Measurements from ENCODE around the gene JPH3.

JPH3 gene

DNA sequence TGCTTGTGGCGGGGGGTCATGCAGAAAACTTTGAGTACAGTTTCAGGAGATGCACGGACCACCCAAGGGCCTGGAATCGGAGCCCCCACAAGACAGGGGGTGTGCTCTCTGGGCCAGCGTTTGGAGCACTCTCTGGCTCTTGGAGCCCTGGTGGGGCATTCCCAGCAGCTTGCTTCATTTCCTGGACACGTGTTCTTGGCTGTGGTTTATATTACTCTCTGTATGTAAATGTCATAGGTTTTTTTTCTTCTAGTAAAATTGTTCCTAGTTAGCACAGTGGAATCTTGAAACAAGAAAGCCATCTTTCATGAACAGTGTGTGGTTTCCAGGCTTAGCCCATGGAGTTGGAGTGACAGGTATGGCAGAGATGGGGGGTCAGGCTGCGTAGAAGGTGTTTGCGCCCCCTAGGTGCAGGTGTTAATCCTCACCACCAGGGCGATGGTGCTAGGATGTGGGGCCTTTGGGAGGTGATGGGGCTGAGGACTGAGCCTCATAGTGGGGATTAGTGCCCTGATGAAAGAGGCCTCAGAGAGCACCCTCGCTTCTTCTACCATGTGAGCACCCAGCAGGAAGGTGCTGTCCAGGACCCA lies 79.8 kb downstream of the JPH3 start:
- no peak for DNase-seq (ENCODE audit: low read depth)

DNA sequence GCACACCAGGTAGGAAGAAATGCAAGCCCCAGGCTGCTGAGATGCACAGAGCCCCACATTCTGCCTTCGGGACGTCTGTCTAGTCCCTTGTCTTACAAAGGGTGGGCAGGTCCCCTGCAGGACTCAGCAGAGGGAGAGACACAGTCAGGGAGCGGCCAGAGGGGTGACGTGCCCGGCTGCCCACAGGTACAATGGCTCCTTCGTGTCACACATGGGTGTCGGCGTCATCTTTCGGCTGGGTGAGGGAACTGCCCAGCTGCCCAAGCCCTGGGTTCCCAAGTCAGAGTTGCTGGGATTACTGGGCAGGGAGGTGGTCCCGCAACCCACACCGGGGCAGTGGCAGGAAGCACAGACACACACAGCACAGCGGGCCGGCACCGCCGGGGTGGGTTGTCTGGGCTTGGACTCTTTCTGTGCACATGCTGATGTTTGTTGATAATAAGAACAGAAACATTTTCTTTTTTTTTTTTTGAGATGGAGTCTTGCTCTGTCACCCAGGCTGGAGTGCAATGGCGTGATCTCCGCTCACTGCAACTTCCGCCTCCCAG lies 80.6 kb downstream of the JPH3 start:
- DNase-seq (ENCODE audit: low read depth), result no peak

DNA sequence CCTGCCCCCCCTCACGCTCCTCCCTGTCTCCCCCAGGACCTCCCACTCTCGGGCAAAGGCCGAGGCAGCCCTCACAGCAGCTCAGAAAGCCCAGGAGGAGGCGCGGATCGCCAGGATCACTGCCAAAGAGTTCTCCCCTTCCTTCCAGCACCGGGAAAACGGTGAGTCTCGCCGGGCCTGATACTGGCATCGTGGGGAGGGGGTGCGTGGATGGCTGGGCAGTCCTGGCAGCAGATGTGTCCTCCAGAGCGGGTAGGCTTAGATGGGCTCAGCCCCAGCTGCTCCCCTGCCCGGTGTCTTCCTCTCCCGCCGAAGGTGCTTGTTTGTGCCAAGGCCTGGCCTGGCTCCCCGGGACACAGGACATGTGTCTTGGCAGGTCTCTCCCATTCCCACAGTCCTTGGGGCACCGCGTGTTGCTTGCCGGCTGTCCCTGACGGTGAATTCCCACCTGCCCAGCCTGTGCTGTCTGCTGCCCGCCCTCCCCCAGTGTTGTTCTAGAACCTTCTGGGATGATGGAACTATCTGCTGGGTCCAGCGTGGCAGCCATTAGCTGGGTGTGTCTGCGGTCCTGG lies 81.9 kb downstream of the JPH3 start:
- no peak for DNase-seq (ENCODE audit: low read depth)

DNA sequence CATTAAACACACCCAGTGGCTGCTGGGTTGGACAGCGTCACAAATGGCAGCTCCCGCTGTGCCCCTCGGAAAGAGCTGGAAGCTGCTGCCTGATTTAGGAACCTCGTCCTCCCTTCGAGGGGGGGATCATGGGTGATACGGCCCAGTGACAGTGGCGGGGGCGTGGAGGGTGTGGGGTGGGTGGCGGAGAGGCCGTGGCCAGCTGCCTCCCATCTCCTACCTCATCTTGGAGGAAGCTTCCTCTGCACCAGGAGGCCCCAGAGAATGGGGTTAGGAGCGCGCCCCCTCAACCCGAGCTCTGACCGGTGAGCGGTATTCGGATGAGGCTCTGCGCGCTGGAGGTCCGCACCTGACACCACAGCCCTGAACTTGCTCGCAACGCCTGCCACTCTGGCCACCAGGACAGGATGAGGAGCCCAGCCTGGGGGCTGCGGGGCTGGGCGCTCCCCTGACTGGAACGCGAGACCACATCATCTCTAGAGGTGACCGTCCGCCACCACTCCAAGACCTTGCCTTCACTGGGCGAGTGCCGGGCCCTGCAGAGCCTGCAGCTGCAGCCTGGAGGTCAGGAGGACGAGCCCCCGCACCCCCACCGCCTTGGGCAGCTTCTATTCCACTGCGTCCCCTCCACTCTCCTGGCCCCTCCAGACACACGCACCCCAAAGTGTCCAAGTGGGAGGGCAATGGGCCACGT lies 82.5 kb downstream of the JPH3 start:
- DNase-seq (ENCODE audit: low read depth), result no peak

DNA sequence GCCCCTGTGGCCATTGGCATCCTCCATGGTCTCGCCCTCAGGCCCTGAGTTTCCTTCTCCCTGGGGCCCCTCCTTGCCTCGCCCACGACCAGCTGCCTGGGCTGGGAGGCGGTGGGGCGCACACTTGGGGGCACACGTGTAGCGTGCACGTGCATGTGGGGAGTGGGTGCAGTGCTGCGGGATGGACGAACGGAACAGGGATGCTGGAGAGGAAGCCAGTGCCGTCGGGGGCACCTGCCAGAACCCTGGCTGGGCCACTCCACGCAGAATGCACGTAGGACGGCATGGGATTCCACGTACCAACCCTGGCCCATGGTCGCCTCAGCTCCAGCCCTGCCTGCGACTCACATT lies 83.1 kb downstream of the JPH3 start:
- DNase-seq (ENCODE audit: low read depth), result no peak

DNA sequence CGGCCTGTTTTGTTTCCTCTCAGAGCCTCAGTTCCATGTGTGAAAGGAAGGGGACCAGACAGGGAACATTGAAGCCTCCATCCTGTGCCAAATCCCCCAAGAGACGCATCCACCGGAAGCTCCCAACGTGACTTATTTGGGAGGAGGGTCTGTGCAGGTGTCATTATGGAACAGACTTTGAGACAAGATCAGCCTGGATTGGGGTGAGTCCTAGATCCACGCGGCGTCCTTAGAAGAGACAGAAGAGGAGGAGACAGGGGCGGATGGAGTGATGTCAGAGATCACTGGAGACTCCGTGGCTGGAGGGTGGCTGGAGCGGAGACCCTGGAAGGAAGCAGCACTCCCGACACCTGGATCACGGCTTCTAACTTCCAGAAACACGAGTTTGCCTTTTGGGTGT lies 83.5 kb downstream of the JPH3 start:
- no peak for DNase-seq (ENCODE audit: low read depth)

DNA sequence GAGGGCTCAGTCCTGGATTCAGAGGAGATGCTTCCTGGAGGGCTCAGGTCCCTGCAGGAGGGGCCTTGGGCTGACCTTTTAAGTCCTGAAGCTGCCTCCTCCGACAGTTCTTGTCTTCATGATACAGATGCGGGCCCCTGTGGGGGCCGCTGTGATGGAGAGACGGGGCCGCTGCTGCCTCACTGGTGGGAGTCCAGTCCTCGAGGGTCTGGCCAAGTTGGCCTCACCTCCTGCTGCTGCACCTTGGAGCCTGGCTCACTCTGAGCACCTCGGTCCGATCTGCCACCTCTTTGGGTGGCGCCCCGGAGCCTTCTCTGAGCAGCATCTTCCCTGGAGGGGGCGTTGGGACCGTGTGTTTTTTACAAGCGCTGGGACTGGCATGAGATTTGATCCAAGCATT lies 84.4 kb downstream of the JPH3 start:
- DNase-seq (ENCODE audit: low read depth), result no peak

DNA sequence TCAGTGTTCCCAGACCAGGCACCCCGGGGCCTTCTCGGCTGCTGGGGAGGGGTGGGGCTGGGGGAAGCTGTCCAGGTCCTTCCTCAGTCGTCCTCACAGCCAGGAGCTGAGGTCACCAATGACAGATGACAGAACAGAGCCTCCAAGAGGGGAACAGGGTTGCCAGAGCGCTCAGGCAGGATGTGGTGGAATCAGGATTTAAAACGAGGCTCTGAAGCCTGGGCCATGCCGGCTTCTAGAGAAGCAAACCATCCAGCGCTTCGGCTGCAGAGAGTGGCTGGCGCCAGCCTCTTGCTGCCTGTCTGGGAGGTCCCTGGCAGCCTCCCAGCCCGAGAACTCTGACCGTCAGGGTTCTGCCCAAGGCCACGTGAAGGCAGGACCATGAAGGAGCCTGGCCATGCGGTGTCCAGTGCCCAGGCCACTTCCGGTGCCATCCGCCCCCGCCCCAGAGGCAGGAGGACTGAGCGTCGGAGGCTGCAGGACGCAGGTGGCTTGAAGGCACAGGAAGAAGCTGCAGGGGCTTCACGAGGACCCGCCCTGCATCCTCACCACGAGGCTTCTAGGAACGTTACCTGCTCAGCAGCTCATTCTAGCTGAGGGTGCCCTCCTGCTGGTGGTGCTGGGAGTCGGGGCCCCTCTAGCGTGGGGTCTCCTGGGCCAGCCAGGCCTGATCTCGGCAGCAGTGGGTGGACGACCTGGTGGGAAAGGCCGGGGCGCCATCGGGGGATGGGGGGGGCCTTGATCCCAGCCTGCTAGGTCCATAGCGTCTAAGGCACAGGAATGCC lies 85.0 kb downstream of the JPH3 start:
- DNase-seq (ENCODE audit: low read depth), result no peak

DNA sequence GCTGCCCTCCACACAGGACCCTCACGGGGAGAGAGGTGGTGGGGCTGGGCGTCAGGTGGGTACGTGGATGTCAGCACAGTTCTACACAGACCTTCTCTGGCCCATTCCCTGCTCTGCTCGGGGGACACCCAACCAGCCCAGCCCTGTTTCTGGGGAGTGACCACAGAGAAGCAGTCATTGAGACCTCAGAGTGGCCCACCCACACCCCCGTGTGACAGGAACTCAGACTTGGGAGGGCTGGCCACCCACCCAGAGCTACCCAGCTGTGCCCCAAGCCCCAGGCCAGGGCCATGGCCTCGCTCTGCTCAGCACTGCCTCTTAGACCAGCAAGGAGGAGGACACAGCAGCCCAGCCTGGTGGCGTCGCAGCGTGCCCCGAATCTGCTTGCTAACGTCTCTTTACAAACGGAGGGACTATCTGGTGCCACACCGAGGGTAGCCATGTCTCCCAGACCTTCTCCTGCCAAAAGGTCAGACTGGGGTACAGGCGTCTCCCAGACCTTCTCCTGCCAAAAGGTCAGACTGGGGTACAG lies 85.8 kb downstream of the JPH3 start:
- DNase-seq (ENCODE audit: low read depth), result no peak

DNA sequence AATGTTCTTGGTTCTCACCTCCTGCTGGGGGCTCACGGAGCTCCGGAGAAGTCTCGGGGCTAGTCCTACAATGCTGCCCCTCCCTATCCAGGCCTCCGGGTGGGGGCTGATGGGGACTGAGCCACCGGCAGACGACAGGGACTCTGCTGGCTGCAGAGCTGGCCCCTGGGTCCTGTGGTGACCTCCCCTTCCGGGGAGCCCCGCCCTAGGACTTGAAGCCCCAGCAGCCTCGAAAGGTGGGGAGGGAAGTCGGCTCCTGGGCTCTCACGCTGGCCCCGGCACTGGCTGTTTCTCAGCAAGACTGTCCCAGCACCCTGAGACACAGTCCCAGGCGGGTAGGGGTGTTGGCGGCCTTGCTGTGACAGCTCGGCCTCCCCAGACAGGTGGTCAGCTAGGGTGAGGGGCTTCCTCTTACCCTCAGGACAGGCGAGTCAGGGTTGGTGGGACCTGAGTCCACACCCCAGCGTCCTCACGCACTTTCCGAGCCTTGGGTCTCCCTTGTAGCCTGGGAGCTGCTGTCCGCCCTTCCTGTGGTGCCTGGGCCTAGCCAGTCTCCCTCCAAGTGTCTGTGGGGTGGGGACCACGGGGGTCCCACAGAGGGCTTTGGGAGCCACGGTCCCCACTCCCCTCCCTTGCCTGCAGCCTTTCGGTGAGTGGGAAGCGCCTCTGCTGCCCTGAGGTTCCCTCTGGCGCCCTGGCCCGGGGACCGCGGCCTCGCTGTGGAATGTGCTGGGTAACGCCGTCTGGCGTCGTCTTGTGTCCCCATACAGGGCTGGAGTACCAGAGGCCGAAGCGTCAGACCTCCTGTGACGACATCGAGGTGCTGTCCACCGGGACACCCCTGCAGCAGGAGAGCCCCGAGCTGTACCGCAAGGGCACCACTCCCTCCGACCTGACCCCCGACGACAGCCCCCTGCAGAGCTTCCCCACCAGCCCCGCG lies 86.8 kb downstream of the JPH3 start:
- DNase-seq (ENCODE audit: low read depth), result no peak

DNA sequence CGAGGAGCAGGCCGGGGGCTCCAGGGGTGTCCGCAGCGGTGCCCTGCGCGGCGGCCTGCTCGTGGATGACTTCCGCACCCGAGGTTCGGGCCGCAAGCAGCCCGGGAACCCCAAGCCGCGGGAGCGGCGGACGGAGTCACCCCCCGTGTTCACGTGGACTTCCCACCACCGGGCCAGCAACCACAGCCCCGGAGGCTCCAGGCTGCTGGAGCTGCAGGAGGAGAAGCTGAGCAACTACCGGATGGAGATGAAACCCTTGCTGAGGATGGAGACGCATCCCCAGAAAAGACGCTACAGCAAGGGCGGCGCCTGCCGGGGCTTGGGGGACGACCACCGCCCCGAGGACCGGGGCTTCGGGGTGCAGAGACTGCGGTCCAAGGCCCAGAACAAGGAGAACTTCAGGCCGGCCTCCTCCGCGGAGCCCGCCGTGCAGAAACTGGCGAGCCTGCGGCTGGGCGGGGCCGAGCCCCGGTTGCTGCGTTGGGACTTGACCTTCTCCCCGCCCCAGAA lies 87.7 kb downstream of the JPH3 start:
- no peak for DNase-seq (ENCODE audit: low read depth)

DNA sequence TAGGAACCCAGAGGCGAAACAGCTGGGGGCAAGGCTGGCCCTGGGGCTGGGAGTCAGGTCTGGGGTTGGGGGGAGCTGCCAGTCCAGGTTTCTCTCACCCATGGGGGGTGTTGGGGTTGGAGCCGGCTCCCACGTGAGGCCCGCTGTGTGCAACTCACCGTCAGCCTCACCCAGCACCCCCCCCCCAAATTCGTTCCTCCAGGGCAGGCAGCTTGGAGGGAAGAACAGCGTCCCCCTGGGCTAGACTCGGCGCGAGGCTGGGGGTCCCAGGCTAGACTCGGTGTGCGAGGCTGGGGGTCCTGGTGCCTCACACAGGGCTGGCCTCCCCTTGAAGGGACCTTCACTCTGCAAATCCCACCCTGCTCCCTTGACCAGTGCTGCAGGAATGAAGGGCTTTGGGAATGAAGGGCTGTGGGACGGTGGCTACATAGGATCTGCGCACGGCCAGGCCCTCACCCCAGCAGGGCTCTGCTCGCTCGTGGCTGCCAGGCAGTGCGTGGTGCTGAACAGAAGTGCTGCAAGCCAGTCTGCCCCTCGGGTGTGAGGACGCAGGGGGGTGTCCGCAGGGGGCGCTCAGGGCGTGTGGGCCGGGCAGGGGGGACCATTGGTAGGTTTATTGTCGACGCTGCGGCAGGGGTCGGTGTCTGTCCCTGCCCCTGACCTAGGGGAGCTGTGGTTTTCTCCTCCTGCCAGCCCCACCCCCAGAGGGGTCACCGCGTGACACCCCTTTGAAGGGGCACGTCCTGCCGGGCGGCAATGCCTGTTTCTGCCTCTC lies 88.8 kb downstream of the JPH3 start:
- DNase-seq (ENCODE audit: low read depth), result no peak

DNA sequence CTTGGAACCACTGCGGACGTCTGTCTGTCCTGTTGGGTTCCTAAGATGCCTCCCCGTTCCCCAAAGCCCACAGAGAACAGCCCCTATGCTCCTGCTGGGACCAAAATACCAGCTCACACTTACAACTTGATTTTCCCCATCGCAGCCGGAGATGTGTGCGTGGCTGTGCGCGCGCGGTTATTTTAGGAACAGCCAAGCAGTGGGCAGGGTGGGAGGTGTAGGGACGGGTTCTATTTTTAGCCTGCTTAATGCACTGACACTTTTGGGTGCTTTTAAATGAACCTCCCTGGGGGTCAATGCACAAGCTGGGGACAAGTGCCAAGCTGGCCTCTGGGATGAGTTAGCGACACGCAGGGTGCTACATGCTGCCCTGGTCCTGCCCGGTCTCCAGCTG lies 89.4 kb downstream of the JPH3 start:
- DNase-seq (ENCODE audit: low read depth), result no peak

DNA sequence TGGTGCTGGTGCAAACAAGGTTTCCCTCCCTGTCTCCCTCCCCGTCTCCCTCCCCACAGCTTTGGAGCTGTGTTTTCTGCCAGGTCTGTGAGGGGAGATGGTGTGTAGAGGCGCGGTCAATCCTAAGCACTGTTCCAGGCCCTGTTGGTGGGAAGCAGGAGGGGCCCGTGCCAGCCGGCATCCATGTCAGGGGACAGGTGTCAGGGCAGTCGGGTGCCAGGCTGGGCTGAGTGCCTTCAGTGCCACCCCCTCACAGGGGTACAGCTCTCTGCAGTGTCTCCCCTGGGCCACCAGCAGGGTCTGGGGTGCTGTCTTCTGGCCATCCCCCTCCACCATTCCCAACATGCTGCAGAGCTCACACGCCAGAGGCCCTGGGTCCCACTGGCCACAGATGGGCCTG lies 89.9 kb downstream of the JPH3 start:
- DNase-seq (ENCODE audit: low read depth), result no peak

DNA sequence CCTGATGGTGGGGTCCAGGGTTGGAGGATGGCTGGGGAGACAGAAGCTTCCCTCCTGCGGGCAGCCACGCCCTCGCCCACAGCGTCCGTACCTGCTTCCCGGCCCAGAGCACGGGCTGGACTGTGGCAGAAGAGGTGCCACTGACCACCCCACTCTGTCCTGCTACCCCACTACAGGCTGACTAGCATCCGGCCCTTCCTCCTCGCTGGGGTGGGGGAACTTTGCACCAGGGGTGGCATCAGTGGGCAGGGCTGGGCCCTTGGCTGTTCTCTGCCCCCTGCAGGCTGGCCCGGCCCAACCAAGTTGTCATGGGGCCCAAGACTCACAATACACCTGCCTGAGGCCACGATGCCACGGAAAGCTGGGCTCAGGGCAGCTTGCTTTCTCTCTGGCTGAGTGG lies 90.4 kb downstream of the JPH3 start:
- no peak for DNase-seq (ENCODE audit: low read depth)

DNA sequence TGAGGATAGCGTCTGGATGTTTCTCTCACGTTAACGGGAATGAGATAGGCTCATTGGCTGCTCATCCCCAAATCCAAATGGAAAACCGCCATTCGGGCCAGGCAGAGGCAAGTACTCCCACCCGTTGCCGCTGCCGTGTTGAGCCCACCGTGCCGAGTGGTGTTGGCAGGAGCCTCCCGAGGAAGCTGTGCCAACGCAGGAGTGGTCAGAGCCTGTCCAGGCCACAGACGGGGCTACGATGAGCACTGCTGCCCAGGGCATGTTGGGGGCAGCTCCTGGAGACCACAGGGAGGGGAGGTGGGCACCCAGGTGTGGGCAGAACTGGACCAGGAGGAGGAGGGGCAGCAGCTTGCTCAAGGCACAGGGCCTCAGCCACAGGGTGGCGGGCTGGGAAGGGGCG lies 91.5 kb downstream of the JPH3 start:
- DNase-seq (ENCODE audit: low read depth), result no peak

DNA sequence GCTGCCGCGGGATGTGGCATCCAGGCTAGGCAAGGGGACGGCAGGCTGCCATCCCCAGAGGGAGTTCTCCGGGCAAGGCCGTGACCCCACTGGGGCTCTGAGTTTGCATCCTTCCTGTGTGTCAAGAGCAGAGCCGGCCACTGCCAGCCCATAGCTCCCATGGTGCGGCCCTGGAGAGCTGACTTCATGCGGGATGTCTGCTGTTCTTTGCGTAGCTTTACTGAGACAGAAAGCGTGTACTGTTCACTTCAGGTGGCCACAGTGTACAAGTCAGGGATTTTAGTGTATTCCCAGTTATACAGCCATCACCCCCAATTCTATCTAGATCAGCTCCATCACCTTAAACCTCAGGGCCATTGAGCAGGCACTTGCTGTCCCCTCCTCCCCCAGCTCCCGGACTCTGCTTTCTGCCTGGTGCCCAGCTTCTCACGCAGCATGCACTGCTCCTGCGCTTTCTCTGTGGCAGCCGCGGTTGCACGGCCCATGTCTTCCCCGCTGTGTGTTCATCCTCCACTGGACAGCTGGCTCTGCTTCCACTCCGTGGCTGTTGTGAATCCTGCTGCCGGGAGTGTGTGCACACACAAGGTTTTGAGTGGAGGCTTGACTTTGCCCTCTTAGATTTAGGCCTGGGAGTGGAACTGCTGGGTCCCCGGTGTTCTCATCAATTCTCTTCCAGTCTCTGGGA lies 92.3 kb downstream of the JPH3 start:
- DNase-seq (ENCODE audit: low read depth), result no peak

DNA sequence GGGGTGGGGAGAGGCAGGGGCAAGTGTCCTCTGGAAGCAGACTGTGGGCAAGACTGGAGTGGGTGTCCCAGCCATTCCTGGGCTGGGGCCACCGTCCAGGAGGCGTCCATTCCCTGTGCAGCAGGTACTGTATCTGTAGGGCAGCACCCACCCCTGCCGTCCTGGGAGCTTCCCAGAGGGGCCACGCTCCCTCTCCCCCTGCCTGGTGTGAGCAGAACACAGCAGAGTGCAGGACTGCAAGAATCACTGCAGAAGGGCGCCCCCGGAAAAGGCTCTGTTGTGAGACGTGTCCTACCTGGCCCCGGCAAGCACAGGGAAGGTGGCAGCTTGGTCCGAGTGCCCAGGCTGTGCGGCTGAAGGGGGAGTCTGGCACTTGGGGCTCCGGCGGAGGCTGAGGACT lies 93.2 kb downstream of the JPH3 start:
- no peak for DNase-seq (ENCODE audit: low read depth)

DNA sequence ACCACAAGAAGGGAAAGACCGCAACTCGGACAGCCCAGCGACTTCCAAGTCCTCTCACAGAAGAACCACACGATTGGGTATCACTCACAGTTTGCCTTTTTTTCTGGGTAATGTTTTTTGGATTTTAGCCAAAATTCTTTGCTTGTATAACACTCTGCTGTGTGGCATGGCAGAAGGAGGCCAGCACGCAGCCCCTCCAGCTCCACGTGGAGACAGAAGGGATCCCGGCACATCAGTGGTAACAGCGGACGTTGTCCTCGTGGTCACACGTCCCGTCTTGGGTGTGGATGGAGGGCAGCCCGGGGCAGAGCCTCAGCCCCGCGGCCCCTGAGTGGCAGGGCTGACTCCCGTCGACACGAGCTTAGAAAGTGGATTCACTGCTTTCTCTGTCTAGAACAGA lies 94.4 kb downstream of the JPH3 start:
- no peak for DNase-seq (ENCODE audit: low read depth)

DNA sequence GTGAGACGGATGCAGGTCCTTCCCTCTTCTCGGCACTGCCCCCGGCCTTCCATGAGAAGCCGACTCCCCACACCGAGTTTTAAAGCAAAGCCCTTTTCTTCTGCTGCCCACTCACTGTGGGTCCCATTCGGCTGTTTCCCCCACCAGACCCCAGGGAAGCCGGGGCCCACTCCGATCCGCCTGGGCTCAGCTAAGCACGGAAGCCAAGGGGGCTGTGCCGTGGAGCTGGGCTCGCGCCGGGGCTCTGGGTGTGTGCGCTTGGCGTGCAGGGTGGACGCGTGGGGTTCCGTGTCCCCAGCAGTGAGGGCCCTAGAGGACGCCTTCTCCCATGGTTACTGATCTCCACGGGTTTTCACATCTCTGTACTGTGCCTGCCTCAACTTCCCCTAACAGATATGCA lies 94.9 kb downstream of the JPH3 start:
- no peak for DNase-seq (ENCODE audit: low read depth)
